NCI-H82 (cell line): ENCODE measurements around the gene CDK14.

ENCODE experiments used
- DNase-seq: peaks from one replicate; lab custom pipeline; 2025; lab: John Stamatoyannopoulos, UW

The CDK14 gene

DNA sequence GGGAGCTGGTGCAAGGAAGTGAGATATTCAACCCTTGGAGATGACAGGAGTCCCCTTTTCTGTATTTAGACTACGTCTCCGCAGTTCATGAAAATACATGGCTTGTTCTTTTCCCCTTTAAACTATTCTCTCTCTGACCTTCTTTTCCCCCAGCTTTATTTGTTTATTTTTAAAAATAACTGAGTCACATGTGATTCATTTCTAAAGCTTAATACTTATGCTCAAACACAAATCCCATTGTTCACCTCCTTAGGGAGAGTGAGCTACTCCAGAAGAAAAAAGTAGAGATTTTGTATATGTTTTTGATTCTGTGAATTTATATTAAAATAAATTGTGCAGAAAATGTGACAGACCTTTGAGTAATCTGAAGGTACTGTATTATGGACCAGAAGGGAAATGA is 632.2 kb downstream of the CDK14 start:
- DNase-seq: no peak

DNA sequence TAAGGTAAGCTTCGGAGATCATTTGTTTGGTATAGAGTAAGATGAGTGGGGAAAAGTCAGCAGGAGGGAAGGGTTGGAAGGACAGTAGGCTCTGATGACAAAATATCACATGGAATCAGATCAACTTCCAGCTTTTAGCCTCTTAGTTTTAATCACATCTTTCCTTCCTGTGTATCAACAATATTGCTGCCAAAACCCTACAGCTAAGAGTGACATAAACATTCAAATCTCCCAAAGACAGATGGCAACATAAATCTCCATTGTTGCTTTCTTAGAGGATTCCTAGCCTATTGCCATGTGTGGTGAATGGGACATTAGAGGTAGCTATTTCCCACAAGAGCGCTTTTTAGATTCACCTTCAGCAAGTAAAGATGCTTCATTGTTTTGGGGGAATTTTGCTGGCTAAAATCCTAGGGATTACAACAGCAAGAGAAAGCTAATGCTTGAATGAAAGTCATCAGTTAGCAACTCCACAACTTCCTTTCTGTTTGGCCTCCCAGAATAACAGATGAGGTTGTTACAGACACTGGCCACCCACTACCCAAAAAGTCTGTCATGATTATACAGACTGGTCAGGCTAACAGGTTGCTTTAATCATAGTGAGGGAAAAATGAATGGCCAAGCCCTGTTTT is 632.9 kb downstream of the CDK14 start:
- peak; percentile 62 for DNase-seq

DNA sequence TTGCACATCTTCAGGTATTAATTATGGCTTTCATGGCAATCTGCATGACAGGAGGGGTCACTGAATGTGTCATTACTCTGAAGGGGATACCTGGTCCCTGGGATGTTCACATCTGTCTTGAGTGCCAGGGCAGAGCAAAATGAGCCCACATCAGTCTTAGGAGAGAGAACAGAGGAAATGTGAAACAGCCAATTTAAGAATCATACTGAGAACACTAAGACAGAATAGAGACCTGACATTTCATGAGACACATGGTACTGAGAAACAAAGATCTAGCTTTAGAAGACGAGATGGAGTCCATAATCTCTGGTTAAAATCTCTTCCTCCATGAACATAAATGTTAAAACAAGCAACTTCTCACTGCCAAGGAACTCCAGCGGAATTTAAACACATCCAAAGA is 634.0 kb downstream of the CDK14 start:
- DNase-seq: no peak

GRCh38 chr7:91230503-91230902 is 634.4 kb downstream of the CDK14 start:
- peak; percentile 8 for DNase-seq

DNA sequence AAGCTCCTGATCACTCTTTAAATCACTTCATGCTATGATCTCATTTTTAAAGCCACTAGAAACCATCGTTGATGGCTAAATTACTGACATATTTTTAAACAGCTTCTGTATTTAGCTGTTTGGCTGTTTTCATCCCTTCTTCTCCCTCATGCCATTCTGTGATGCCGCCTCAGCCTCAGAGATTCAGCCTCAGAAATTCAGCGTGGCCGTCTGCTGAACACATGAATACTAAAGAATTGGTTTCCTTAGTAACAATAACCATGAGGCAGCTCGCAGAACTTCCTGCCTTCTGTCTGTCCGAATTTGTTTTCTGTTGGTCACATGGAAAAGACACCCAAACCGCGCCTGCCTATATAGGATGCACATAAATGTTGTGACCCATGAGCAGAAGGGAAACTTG is 637.1 kb downstream of the CDK14 start:
- no peak for DNase-seq

- DNase-seq: no peak
These were observed 639.2 kb downstream of the CDK14 start for GRCh38 chr7:91235211-91235832.

GRCh38 chr7:91239171-91239604 is 643.1 kb downstream of the CDK14 start:
- DNase-seq: no peak

- DNase-seq: no peak
These were observed 643.7 kb downstream of the CDK14 start for GRCh38 chr7:91239772-91240171.

GRCh38 chr7:91240376-91240941 is 644.3 kb downstream of the CDK14 start:
- no peak for DNase-seq

- DNase-seq: peak; percentile 52
These were observed 646.1 kb downstream of the CDK14 start for GRCh38 chr7:91242097-91242844.

GRCh38 chr7:91243591-91244301 is 647.6 kb downstream of the CDK14 start:
- no peak for DNase-seq

DNA sequence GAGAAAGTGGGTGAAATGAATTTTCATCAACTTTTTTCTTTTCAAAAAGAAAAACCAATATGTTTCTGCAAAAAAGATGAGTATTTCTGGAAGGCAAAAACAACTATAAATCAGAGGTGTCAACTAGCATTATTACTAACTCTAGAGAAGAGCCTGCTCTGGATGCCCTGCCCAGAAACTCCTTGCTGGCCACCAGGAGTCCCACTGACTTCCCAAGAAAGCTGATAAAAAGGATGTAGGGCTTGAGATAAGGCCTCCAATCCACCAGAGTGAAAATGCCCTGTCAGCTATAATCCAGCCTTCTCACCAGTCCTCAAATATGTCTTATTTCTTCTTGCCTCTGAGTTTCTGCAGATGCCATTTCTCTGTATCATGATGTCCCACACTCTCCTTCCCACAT is 651.4 kb downstream of the CDK14 start:
- no peak for DNase-seq

GRCh38 chr7:91248996-91249395 is 652.9 kb downstream of the CDK14 start:
- DNase-seq: no peak

- DNase-seq: no peak
These were observed 653.5 kb downstream of the CDK14 start for GRCh38 chr7:91249506-91250233.

DNA sequence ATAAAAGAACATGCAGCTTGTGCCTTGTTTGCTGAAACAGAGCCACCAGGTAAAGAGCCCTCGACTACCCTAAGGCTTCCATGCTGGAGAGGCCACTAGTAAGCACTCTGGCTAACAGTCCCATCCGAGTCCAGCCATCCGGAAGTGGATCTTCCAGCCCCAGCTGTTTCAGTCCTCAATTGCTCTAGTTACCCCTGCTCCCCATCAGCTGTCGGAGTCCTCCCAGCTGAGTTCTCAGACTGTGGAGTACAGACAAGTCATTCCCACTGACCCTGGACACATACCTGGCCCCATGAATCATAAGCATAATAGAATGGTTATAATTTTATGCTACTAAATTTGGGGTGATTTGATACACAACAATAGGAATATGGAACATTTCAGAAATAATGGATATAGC is 654.6 kb downstream of the CDK14 start:
- no peak for DNase-seq

DNA sequence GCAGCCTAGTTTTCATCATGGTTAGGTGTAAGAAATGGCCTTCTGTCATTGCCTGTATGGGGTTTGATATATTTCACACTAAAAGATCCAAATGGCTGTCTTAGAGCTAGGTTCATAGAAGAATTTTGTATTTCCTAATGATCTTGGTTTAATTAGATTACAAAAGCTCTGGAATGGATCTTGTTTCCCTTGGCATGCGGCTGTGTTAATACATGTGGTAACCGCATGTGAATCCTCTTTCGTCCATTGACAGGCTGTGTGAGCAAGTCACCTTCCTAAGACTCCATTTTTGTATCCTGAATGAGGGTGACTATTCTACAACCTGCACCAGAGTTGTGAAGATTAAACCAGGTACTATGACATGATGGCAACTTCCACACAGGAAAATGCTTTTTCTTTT is 655.8 kb downstream of the CDK14 start:
- DNase-seq: peak; percentile 31
